Stimulated activated CD4-positive, alpha-beta T cell treated with anti-CD3 and anti-CD28 coated beads, Interleukin-4, amount 100 ng/mL, for 48 hours (primary cell): ENCODE results near the gene C15orf40.

Experiments
- DNase-seq, 2 donors: peaks; one replicate each; pipeline ENCODE4 v3.0.0-alpha.2; 2020; ENCODE audit warnings: low read depth in 2 of 2

C15orf40 gene

DNA sequence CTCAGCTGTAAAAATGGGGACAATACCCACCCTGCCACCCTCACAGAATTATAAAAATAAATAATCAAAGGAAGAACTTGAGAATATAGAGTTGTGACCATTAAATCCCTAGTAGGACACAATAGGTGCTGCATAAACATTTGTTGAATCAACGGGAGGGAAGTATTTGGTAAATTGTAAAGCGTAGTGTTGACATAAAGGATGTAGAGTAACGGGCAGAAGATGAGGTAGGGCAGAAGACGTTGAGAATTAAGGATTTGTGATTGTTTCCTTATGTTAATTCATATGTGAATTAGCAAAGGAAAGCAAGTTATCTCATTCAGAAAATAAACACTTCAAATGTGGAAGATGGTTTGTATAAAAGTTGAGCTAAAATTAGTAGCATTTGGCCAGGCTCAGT is 18.3 kb downstream of the C15orf40 start:
- no peak for DNase-seq

DNA sequence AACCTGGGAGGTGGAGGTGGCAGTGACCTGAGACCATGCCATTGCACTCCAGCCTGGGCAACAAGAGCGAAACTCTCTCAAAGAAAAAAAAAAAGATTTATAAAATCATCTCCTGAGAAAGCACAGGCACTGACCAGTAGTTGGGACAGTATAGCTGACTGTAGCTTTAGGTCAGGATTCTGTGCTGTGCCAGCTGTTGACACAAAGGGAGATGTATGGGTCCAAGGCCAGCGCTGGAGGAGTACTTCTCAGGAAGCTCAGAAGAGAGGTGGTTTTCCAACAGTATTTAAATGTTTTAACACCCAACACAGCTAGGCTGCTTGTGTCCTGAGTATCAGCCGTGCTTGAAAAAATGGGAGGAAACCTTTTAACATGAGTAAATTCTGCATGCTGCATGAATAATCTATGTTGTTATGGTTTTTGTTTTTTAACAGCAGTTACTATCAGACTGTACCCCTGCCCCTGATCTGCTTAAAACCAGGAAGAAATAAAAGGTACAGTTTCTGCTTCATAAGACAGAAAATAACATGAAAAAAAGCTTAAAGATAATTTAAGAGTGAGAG is 18.9 kb downstream of the C15orf40 start:
- no peak for DNase-seq

DNA sequence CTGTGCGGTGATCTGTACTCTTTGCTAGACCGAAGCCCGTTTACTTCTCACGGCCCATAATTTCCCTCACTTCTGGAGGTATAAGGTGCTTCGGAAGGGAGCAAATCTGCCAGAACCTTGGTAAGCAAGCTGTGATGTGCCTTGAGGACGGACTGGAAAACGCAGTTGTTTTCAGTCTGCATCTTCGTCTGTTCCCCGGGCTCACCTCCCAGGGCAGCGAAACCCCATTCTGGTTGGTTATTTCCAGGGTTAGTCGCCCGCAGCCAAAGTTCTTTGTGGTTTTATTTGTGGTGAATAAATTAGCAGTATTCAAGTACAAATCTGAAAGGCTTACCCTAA is 25.0 kb downstream of the C15orf40 start:
- DNase-seq, result peak in 1 of 2 donors; percentile 7

DNA sequence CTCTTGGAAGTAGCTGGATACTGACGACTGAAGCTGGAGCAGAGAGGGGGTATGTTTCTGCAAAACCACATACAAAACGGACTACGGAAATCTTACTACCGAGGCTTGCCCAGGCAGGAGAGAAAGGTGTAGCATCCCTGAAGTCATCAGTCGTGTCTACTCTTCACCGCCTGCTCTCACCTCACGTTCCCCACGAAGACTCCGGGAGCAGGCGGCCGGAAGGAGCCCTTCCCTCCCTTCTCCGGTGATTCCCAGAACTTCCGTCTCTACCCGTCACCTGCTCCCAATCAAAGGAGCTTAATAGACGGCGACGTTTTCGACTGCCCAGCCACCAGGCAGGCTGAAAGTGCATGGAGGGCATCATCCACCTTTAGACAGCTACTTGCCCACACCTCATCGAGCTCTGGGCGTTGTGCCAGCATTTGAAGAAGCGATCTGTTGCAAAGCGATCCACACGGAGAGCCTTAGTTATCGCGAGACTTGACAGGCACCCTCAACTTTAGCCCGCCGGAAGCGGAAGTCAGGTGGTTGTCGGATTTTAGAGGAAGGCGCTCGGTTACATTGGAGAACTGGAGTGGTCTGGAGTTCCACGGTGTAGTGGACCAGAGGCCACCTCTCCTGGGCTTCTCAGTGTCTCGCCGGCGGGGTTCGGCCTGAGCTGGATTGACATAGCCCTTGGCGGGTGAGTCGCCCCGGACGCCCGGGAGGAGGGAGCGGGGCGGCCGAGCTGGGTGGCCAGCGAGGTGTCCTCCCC is 25.6 kb downstream of the C15orf40 start, which contains the start of gene RAMAC:
Gene RAMAC, plus strand, starts transcription at position 523 of the 754 bp plus-strand sequence. CDS start 2,809 bp downstream, outside the sequence.
- peak; percentile 86 to 88 for DNase-seq

DNA sequence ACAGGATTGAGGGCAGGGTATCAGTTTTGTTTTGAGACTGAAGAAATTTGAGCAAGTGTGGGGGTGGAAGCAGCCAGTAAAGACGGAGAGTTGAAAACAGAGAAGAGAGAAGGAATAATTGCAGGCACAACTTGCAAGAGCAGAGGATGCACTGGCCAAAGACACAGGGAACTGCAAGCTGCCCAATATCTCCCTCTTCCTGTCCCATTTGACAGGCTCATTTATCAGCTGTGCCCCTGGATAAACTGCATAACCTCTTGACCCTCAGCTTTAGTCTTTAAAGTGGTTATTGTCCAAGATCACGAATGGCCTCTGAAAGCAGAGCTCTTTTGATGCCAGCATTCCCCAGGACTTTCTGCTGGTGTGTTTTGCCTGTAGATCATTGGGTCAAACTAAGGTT is 30.5 kb downstream of the C15orf40 start:
- no peak for DNase-seq

DNA sequence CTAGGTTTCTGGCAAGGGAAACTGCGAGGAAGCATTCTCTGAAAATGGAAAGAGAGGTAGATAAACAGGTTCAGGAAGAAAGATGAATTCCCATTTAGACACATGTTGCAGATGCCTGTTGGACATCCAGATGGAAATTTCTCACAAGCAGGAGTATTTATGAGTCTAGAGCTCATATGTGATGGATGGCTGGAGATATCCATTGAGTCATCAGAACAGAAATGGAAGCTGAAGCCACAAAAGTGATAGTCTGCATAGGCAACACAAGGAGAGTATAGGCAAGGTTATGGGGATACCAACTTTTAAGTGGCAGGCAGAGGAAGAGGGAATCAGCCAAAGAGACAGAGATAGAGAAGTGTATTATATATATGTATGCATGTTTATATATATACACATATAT is 31.7 kb downstream of the C15orf40 start:
- no peak for DNase-seq

DNA sequence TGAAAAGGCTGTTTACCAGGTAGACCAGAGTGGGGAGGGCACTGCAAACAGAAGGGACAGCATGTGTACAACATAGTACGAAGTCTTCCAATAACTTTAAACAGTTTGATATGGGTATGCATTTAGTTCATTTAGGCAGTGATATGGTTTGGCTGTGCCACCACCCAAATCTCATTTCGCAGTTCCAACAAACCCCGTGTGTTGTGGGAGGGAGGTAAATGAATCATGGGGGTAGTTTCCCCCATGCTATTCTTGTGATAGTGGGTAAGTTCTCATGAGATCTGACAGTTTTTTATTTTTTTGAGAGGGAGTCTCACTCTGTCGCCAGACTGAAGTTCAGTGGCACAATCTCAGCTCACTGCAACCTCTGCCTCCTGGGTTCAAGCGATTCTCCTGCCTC is 33.0 kb downstream of the C15orf40 start:
- DNase-seq, result no peak

DNA sequence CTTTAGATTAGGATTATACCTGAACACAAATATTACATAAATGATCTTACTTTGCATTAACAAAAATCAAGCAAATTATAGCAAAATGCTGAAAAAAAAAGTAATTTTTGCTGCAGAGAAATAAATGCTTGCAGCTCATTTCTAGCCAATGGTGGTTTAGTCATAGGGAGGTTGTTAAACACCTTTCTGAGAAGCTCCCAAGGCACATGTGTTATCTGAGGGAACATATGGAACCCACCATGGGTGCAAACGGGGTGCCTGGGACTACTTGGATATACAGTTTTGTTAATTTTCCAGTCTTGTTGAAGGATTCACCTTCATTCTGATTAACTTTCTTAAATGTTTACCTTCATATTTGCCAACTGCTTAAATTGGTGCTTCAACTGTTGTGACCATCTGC is 34.4 kb downstream of the C15orf40 start:
- no peak for DNase-seq

DNA sequence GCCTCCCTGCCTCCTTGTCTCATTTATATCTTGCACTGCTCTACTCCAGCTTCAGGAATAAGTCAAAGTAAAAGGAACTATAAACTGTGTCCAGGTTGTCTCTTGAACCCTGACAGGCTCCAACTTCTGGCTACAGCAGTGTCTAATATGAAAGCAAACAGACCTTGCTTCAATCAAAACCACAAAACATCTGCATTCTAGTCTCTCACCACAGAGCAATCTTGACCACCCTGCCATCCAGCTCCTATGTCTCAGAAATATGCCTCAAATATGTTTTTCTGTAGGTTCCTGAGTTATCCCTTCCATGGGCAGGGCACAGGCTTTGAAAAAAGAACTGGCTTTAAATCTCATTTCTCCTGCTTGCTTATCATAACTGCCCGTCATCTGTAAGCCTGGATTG is 38.4 kb downstream of the C15orf40 start:
- DNase-seq, result no peak

DNA sequence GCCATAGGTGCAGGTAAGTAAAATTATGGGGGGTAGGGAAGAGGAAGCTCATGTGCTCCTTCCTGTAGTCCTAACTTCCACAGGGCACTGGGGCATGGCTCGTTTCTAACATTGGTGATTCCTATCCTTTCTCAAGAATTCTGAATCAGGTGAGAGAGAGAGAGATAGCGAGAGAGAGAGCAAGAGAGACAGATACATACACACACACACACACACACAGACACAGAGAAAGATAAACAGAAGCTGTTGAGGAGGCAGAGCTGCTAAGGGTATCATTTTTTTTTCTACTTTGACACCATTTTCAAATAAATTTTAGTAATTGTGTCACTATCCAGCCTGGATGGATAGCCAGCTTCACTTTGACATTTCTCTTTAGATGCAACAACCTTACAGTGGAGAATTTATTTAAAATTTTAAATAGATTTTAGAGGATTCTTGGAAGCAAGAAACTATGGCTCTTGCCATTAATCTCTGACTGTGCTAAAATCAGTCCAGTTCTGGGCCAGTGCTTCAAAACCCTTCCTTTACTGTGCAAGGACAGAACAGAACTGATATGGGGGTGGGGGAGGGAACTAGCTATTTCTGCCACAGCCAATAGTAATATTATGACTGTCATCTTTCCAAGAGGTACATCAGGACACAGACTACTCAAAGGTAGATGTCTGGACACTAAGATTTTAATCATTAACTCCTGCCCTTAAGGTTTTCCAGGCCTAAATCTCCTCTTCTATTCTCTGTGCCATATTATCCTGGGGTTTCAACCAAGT is 40.0 kb downstream of the C15orf40 start:
- no peak for DNase-seq

DNA sequence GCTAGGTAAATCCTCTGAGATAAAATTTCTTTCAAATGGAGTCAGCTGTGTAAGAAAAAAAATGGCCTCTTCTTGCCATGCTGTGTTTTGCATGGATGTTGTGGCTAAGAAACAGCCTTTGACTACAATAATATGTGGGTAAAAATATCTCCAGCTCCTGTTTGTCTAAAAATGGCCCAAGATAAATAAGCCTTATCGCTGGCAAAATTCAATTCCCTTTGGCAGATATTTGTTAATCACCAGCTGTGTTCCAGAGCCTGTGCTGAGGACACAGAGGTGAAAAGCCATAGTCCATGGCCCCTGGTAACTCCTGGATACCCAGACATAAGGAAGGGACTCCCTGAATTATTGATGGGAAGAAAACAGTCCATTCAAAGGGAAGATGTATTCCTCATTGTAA is 40.7 kb downstream of the C15orf40 start:
- no peak for DNase-seq

DNA sequence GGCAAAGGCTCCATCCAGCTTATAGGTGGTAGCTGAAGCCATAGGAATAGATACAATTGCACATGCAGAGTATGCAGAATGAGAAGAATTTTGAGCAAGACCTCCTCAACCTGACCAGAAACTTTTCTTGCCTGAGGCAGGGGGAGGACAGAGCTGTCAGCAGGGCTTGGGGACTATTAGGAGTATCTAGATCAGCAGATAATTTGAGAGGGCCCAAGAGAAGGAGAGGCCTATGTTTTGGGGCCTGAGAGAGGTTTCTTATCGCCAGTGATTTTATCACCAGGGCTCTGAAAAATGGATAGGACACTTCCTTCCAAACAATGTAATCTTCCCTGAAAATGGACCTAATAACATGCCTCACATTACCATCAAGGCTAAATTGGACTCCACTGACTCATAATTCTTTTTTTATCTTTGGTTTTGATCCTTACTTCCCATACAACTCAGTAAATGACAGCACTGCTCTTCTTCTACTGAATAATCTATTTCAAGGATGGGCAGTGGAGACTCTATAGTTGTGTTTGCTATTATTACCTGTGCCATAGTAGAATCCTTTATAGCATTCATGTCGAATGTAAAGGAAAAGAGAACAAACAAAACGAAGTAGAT is 41.3 kb downstream of the C15orf40 start:
- no peak for DNase-seq

DNA sequence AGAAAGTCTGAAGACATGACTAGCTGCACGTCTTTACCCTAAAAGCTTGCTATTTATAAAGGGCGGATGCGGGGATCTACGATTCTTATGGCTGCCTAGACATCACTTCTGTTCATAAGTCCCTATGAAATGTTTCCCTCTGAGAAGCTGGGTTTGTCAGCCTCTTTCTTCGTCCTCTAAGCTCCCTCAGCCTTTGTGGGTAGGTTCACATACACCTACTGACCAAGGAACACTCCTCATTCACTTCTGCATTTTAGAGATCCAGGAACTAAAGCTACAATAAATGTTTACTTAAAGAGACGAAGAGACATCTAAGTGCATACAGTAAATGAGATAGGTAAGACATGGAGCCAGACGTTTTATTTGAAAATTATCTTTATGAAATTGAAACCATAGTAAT is 42.1 kb downstream of the C15orf40 start:
- no peak for DNase-seq

DNA sequence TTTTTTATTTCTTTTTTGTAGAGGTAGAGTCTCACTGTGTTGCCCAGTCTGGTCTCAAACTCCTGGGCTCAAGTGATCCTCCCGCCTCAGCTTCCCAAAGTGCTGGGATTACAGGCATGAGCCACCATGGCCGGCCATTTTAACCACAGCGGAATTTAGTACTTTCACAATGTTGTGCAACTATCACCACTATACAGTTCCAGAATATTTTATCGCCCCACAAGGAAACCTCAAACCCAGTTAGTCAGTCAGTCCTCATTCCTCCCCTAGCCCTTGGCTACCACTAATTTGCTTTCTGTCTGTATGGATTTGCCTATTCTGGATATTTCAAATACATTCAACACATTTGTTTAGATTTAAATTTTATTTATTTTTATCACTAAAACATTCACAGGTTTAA is 43.4 kb downstream of the C15orf40 start:
- DNase-seq, result no peak

DNA sequence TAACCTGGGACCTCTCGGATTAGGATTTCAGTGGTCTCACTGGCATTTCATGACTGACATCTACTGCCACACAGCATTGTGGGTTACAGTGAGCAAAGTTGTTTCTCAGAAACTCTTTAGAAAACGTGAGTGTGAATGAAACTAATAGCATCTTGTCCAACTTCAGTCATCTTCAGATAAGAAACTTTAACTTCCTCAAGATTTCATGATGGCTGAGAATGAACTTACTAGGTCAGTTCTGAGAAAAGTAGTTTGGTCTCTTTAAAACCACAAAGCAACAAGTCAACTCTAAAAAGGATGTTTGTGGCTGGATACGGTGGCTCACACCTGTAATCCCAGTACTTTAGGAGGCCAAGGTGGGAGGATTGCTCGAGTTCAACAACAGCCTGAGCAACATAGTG is 44.8 kb downstream of the C15orf40 start:
- no peak for DNase-seq

DNA sequence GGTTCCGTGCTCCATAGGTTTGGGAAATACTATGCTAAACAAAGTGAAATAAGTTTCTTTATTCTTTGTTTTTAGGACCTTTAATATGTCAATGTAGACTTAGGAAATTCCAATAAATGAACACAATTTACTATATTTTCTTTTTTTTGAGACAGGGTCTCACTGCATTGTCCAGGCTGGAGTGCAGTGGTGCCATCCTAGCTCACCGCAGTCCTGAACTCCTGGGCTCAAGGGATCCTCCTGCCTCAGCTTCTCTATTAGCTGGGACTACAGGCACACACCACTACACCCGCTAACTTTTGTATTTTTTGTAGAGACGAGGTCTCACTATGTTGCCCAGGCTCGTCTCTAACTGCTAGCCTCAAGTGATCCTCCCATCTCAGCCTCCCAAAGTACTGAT is 46.5 kb downstream of the C15orf40 start:
- DNase-seq, result no peak

DNA sequence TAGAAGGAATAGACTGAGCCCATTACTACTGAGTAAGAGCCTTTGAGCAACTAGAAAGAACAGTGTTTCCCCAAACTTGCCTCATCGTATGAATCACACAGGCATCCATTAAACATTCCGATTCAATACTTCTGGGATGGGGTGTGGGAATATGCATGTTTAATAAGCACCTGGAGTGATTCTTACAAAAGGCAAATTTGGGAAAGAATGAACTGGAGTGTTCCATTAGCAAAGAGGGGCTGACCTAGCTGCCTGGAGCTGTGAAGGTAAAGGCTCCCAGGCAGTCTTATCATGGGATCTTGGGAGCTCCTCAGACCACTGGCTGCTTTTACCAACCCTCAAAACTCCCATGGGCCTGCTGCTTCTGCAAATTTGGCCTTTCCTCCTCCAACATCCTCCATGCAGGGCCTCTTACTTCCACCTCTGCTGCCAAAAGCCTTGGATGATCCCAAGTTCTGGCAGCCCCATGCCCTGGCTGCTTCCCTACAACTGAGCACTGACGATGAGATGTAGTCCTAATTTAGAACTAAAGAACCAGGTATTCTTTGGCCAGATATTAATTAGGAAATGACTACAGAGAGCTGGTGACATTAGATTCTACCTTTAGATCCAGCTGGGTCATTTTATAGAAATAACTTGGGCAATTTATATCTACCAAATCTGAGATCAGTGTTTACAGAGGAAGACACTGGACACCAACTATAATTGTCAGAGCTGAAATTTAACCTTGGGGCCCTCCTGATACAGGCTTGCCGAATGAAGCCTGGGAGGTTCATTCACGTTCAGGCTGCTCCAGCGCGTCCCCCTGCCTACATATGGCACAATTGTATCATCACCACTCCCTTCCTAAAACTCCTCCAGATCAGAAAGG is 47.7 kb downstream of the C15orf40 start:
- no peak for DNase-seq

DNA sequence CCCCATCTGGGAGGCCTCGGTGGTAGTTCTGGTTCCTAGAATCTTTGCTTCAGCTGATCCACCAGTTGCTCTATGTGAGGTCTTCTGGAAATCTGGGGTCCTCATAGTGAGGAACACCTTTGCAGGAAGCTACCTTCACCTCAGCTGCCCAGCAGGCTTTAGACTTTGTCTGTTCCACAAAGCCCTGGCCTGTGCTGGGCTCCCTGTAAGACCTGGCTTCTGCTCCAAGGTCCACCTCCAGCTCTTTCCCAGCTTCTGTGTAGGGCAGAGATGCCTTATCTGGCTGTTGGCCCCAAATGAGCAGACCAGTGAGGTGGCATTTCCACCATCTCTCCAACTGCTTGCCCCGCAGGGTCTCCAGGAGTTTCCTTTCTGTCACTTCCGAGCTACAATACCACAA is 50.7 kb downstream of the C15orf40 start:
- no peak for DNase-seq

DNA sequence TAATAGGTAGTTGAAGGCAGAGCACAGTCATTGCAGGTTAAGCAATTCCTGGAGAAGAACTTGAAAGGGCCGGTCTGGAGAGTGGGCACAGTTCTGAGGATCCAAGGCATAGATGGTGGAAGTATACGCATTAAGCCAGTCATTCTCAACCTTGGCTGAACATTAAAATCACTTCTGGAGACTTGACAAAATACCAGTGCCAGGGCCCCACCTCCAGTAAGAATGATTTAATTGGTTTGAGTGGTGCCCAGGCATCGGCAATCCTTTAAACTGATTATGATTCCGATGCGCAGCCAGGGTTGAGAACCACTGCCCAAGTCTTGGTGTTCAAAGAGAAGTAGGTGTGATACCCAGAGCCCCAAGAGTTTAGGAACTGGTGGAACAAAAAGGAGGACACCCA is 52.0 kb downstream of the C15orf40 start:
- DNase-seq, result no peak

DNA sequence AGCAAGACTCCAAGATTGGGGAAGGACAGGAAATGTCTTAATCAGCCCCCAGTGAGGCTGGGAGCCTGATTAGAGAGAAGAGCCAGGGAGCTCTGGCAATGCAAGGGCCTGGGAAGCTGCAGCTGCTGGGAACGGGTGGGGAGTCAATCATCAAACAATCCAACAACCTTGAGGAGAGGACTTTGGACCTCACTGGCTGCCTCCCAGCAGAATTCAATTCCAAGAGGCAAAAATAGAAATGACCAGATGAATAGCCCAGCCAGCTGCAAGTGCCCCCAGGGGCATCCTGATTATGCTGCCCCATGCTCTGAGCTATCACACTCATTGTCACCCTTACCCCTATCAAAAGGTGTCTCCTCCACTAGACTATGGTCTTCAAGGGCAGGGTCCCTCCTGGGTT is 52.8 kb downstream of the C15orf40 start:
- DNase-seq, result no peak
